NCI-H345 treated with DMSO at 0.1 percent for 48 hours (cell line): ENCODE measurements around the gene TSC22D4.
"Not testable (repeated sequence)": the region's sequence is repeated elsewhere in the genome, so short reads cannot be mapped to it uniquely, and the experiment has no call there.

ENCODE experiments used
- DNase-seq: peaks from one replicate; lab custom pipeline; 2025; ENCODE audit not compliant: unreplicated experiment; lab: John Stamatoyannopoulos, UW

The TSC22D4 gene

GRCh38 chr7:100476101-100476780 is 2.8 kb downstream of the TSC22D4 start:
- DNase-seq = no peak

DNA sequence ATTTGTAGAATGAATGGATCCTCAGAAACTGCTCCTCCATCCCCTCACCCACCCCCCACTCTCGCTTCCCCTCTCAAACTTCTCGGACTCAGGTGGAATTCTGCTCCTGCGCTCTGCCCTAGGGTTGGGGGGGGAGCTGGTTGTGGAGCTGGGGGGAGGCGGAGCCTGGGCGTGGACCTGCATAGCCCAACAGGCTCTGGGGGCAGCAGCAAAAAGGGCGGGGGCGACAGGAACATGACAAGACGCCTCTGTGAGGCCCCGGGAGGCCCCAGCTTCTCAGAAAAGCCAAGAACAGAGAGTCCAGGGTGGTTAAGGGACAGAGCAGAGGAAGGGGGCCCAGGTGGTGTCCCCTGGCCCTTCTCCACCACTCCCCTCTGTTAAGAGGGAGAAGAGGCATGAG is 3.5 kb downstream of the TSC22D4 start:
- no peak for DNase-seq

DNA sequence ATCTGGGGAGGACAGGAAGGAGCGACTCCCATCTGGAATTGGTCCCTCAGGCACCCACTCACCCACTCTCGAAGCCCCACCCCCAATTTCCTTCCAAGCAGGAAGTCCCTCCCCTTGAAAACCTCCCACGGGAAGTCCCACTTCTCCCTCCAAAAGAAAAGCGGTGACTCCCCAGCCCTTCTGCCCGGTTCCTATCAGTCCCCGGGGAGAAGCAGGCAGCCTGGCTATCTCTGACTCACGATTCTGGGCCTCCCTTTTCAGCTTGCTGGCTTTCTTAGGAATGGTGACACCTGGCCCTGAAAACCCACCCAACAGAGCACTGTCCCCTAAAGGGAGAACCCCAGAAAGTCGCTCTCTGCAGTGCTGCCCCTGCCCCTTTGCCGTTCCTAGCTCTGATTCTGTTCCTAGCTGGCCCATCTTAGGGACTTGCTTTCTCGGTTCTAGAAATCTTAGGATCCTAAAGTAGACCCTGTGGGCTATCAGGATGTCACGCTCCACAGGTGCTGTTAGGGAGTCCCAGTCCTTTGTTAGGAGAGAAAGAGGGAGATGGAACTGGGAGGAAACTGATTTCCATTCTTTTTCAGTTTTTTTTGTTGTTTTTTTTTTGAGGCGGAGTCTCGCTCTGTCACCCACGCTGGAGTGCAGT is 6.0 kb downstream of the TSC22D4 start:
- no peak for DNase-seq

DNA sequence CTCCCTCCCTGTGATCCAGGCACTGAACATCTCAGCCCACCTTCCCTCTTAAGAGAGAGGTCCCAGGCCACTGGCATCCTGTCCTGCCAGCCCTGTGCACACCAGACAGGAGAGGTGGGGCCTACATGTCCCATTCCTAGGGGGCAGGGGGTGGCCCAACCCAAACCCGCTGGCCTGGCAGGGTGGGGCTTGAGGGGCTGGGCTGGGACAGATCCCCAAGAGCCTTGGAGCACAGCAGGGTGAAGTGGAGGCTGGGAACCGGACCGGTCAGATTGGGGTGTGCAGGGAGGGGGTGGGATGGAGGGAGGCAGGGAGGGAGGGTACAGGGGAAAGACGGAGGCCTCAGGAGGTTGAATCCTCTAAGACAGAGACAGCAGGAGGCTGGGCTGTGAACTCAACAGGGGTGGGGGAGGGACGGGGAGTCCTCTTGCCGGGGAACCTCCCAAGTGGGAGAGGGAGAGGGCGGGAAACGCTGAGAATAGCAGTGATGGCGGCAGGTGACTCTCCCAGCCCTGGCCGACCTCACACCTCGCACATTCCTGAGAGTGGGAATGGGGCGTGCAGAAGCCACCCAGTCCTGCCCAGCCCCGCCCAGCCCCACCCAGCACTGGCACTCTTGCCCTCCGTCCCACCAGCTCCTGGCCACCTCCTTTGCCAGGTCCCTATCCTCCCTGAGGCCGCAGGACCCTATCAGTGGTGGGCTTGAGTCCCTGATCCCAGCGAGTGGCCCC is 6.7 kb downstream of the TSC22D4 start:
- no peak for DNase-seq

DNA sequence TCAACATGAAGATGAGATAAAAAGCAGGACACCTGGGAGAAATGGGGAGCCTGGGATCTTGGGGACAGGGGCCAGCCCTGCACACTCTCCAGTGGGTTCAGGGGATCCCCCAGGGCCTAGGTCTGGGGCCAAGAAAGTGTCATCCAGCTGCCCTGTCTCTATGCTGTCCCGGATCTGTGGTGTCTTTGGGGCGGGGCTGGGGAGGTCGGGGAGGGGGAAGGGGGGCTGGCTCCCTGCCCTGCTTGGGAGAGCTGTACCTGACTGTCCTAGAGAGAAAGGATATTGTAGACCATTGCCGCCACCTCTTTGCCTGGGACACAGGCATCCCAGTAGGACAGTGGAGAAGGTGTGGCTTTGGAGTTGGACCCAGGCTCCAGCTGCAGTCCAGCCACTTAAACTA is 8.0 kb downstream of the TSC22D4 start:
- no peak for DNase-seq

- peak; percentile 40 for DNase-seq
Measured at GRCh38 chr7:100469227-100470044, 9.6 kb downstream of the TSC22D4 start.

- no peak for DNase-seq
Measured at GRCh38 chr7:100467638-100468373, 11.2 kb downstream of the TSC22D4 start.

DNA sequence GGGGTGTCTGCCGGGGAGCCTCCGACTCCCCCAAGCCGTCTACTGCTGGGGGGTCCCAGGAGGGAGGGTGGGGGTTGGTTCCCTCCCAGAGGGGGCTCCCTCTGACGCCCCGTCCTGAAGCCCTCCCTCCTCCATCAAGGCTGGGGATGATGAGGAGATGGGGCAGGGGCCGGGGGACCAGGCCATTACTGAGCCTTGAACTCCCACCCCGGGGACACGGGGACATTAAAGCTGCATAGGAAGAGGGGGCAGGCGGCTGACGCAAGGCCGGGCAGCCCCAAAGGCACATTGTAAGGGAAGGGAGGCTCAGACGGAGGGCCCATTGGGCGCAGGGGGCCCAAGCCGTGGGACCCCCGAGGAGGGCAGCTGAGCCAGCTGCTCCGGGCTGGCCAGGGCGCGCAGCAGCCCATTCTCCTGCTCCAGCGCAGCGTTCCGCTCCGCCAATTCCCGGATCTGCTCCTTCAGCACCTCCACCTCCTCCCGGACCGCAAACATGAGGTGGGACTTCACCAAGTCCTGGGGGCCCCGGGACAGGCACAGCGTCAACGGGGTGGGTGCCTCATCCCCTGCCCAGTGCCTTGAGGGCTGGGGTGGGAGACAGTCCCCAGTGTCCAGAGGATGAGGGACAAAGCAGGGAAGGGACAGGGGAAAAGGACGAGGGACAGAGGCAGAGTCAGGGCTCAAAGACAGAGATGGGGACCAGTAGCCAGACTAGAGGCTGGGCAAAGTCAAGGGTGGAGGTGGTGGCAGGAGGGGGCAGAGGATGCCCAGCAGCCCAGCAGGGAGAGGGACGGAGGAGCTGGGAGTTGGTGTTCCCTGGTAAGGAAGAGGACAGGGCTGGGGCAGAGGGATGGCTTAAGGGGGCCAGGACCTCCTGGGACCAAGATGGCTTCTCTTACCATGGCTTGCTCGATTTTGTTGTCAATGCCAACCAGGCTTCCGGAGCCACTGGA is 12.1 kb downstream of the TSC22D4 start:
- DNase-seq = no peak

GRCh38 chr7:100465702-100466311 is 13.2 kb downstream of the TSC22D4 start:
- DNase-seq = peak; percentile 17

DNA sequence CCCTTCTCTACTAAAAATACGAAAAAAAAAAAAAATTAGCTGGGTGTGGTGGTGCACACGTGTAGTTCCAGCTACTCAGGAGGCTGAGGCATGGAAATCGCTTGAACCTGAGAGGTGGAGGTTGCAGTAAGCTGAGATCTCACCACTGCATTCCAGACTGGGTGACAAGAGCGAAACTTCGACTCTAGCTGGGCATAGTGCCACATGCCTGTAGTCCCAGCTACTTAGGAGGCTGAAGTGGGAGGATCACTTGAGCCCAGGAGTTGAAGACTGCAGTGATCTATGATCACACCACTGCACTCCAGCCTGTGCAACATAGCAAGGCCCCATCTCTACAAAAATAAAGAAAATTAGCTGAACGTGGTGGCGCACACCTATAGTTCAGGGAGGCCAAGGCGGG is 13.7 kb downstream of the TSC22D4 start:
- DNase-seq = no peak

GRCh38 chr7:100464791-100465190 is 14.2 kb downstream of the TSC22D4 start:
- DNase-seq = no peak

- no peak for DNase-seq
Measured at GRCh38 chr7:100464210-100464660, 14.8 kb downstream of the TSC22D4 start, which contains the start of gene SPACDR. Gene SPACDR (minus strand): TSS chr7:100464260. CDS start chr7:100464025, 235 bp downstream.

GRCh38 chr7:100457033-100457432 is 22.0 kb downstream of the TSC22D4 start:
- no peak for DNase-seq

- DNase-seq = no peak
Measured at GRCh38 chr7:100456562-100456961, 22.5 kb downstream of the TSC22D4 start.

GRCh38 chr7:100455206-100455605 is 23.8 kb downstream of the TSC22D4 start:
- no peak for DNase-seq

DNA sequence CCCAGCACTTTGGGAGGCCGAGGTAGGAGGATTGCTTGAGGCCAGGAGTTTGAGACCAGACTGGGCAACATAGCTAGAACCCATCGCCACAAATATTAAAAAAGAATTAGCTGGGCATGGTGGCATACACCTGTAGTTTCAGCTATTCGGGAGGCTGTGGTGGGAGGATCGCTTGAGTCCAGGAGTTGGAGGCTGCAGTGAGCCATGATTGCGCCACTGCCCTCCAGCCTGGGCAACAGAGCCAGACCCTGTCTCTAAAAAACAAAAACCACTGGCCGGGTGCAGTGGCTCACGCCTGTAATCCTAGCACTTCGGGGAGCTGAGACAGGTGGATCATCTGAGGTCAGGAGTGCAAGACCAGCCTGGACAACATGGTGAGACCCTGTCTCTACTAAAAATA is 25.2 kb downstream of the TSC22D4 start:
- DNase-seq = not testable (repeated sequence)

GRCh38 chr7:100452513-100452912 is 26.5 kb downstream of the TSC22D4 start:
- no peak for DNase-seq

DNA sequence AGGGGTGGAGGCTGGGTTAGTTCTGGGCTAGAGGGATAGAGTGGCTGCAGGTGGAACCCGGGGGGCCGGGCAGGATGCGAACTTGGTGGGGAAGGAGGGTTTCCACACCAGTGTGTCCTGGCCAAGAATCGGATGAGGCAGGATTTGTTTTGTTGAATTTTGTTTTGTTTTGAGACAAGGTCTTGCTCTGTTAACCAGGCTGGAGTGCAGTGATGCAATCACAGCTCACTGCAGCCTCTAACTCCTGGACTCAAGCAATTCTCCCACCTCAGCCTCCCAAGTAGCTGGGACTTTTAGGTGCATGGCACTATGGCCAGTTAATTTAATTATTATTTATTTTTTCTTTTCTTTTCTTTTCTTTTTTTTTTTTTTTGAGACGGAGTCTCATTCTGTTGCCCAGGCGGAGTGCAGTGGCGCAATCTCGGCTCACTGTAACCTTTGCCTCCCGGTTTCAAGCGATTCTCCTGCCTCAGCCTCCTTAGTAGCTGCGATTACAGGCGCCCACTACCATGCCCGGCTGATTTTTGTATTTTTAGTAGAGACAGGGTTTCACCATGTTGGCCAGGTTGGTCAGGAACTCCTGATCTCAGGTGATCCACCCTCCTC is 29.7 kb downstream of the TSC22D4 start:
- DNase-seq = no peak
